Measurements from ENCODE around the gene LRFN2. TPM values are rescaled to one million over a fixed set of nuclear protein-coding genes. Genes with fewer than 3 reads are reported as not detected.

Gene LRFN2
- 6.6 and 7.4 TPM in 2 replicates for total RNA-seq

DNA sequence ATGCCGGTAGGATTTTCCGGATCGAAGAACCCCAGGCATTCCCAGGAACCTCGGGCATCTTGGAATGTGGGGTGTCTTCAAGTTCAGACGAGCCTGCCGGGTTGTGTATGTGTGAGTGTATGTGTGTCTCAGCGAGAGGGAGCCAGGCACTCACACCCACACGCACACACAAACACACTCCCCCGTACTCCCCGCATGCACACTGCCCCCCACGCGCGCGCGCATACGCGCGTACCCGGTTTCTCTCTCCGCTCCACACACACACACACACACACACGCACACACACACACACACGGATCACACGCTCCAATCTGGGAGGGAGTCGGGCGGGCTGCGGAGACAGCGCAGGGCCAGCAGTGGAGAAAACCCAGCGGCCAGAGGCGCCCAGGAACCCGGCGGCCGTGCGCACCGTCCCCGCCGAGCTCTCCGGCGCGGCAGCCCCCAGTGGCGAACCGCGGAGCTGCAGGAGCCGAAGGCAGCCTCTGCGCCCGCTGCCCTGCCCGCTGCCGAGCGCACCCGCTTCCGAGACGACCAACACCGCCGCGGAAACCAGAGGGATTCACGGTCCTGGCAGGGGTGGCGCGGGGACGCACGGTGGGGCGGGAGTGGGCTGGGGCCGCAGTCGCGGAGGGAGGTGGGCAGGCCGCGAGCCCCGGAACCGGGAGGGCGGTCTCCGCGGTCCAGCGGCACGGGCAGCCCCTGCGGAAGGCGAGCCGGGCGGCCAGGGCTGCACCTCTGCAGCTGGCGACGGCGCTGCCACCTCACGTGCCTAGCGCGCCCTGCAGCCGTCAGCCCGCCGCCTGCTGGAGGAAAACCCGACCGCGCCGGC lies at the start of gene LRFN2:
Gene LRFN2 (minus strand): TSS at position 125 of the 830 bp plus-strand sequence.
- intact Hi-C loops (cut with micrococcal nuclease) = loop anchor here (1.0 to 5.0 kb wide), 5 partner anchors 37 to 605 kb away; no protein-coding TSS in a partner anchor

DNA sequence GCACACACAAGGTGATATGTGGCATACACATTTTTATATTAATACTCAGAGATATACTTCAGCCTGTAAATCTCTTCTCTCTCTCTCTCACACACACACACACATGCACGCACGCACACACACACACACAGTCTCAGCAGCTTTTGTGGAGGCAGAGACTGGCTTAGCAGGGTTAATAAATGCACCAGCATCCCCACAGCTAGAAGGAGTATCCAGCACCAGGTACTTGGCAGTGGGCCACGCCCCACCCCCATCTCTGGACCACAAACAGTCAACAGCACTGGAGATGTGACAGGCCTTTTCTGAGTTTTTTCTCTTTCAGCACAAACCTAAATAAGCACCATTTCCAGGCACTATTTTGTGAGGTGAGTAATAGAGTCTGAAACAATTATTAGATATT lies 47.3 kb upstream of the LRFN2 start:
- intact Hi-C loops (cut with micrococcal nuclease) = no loop called here

DNA sequence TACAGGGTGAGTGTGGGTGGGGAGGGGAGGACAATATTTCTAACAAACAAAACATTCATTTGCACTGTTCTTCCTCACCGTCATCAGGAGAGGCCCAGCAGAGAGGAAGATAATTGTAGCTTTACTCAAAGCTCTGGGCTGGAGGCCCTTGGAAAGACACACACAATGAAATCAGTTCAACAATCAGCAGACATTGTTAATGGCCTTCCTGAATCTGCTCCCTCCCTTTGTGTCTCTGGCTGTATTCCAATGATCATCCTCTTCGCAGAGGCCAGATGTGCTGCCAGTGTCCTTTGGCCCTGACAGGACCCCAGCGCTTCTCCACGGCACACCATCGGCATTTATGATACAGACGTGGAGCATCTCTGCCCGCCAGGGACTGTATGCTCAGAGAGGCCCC lies 44.6 kb upstream of the LRFN2 start:
- intact Hi-C loops (cut with micrococcal nuclease) = no loop called here

DNA sequence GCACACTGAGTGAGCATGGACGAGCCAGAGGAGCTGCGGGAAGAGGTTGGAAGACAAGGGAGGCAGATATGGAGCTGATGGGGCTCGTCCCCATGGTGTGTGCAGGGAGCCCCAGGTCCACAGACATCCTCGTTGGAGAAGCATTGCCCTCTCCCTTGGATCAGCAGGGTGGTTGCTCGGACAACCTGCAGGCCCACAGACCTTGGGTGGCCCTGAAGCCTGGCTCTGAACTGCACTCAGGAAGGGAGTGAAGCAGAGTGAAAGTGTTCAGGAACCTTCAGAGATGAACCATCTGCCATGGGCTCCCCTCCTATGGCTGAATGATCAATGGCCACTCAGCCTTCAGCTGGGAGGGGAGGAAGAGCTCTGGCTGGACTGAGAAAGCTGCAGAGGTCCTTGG lies 43.3 kb upstream of the LRFN2 start:
- intact Hi-C loops (cut with micrococcal nuclease) = no loop called here

DNA sequence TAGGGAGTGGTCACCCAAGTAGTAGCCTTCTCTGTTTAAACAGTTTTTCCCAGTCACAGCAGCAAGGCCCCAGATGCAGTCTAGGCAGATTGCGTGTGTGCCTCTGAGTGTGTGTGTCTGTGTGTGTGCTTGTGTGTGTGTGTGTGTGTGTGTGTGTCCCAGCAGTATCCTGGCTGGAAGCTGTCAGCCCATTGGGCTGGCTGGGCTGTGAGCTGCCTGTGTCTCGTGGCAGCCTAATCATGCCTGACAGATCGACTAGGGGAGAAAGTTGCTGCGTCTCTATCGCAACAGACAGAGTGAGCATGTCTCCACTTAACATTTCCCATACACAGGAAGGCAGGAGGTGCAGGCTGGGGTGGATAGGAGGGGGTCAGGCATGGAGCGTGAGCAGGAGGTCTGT lies 42.9 kb upstream of the LRFN2 start:
- intact Hi-C loops (cut with micrococcal nuclease) = no loop called here

DNA sequence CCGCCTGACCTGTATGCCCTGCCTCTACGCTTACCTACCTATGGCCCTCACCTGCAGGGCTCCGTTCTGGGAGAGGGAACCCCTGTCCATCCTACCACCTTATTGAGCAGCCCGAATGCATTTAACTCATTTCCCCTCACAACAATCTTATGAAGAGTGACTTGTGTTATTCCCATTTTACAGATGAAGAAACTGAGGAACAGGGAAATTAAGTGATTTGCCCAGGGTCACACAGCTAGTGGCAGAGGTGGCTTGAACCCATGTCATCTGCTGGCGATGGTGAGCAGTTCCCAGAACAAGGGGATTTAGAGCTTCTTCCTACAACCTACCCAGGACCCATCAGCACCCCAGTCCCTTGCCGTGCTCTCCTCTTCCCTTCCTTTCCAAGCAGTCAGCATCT lies 42.3 kb upstream of the LRFN2 start:
- intact Hi-C loops (cut with micrococcal nuclease) = no loop called here

DNA sequence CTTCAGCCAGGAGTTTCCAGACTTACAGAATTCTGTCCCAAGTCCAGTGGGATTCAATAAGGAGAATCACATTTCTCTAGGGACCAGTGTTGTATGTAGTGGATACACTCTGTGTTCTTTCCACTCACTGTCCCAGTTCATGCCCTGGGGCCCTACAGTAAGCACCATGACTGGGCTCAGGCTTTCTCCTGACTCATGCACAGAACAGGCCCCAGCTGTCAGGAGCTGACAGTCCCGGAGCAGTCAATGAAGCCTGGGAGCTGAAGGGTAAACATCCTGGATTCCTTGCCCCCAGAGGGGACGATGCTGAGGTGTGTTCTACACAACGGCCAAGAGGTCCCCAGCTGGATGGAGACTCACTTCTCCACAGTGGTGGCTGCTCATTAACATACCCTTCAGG lies 40.2 kb upstream of the LRFN2 start:
- intact Hi-C loops (cut with micrococcal nuclease) = no loop called here

DNA sequence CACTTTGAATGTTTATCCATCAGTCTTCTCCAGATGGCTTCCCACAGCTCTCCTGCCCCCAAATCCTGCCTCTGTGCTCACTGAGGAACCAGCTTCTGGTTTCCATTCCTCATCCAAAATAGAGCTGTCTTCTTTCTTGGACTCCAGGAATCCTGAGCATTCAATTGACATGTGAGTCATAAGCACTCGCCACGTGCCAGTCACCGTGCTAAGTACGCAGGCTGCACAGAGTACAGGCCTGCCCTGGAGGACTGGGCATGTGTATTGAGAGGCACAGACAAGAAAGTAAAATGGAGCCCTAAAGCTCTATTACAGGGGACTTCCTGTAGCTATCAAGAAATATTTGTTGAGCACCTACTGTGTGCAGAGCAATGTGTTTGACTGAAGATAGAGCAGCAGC lies 39.7 kb upstream of the LRFN2 start:
- intact Hi-C loops (cut with micrococcal nuclease) = no loop called here

DNA sequence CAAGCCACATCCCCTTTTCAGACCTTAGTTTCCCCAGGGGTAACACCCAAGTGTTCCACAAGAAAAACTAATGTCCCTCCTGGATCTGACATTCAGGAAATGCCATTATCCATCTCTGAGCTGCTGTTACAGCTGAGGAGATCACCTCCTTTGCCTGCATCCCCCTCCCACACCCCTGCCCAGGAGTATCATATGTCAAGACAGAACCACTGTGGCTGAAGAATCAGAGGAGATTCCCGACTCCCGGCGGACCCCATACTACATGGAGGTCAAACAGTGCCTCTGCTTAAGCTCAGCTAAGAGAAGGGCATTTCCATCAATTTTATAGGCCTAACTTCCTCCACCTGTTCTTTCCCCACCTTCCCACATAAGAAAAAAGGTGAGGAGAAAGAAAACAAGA lies 36.8 kb upstream of the LRFN2 start:
- intact Hi-C loops (cut with micrococcal nuclease) = no loop called here

DNA sequence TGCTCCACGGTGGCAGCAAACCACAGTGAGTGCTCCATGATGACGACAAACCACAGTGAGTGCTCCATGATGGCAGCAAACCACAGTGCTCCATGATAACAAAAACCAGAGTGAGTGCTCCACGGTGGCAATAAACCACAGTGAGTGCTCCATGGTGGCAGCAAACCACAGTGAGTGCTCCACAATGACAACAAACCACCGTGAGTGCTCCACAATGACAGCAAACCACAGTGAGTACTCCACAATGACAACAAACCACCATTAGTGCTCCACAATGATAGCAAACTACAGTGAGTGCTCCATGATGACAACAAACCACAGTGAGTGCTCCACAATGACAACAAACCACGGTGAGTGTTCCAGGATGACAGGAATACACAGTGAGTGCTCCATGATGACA lies 36.0 kb upstream of the LRFN2 start:
- intact Hi-C loops (cut with micrococcal nuclease) = no loop called here

DNA sequence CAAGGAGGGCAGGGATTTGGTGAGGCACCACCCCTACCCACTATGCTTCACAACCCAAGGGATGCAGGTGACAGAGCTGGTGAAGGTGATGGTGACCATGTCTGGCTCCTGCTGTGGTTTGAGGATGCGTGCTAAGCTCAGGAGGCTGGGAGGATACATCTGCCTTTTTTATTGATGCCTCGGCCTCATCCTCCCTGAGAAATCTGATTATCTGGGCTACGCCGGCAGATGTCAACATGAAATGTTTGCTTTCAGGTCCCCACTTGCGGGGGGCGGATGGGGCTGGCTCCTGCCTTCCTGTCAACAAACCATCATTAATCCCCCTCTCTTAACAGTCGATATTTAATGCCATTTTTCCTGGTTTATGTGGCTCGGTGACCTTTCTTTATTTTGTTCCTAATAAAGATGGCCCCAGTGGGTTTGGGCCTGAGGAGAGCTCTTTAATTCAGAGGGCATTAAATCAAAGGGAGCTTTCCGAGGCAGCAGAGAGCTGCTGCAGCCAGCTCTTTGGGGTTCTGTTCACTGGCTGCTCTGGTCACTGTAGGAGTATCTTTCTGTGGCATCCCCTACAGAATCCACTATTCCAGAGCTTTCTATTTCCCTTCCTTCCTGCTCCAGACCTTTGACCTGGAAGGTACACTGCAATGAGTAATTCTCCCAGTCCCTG lies 33.5 kb upstream of the LRFN2 start:
- intact Hi-C loops (cut with micrococcal nuclease) = no loop called here

DNA sequence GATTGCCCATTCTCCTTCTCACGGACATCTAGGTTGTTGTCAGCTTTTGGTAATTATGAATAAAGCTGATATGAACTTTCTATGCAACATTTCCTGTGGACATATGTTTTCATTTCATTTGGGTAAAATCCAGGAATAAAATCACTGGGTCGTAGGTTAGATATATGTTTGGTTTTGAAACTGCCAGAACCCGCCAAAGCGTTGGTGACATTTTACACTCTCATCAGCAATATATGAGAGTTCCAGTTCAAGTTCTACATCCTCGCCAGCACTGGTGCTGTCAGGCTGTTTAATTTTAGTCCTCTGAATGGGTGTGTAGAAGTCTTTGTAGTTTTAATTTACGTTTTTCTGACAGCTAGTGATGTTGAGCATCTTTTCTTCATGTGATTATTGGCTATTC lies 27.5 kb upstream of the LRFN2 start:
- intact Hi-C loops (cut with micrococcal nuclease) = no loop called here

DNA sequence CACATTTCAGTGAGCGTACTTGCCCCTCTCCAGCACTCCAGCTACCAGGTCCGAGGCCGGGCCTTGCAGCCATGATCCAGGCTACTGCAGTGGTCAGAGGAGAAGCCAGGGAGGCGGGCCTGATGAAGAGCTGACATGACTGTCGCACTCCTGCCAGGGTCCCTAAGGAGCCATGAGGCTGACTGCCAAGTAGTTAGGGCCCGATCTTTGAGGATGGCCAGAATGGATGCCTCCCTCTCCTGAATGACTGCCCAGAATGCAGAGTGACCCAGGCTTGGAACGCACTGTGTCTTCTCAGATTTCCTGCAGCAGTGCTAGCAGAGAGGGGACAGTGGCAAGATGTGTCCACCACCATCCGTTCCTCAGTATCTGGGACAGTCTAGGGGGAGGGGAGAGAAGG lies 24.7 kb upstream of the LRFN2 start:
- intact Hi-C loops (cut with micrococcal nuclease) = no loop called here

DNA sequence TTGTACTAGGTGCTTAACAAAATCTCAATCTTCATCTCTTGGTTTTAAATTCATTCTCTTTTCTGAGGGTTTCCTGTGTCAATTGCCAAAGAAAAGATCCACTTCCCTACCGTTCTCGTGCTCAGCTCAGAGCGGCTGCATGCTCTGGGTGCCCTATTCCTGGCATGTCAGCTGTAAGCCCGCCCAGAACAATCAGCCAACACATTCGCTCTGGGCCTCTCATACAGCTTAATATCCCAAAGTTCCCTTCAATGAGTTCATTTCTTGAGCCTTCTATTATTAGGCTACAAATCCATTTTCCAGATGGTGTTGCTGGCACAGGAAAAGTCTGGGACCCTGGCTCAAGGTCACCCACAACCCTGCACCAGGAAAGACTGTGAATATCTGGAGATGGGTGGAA lies 24.3 kb upstream of the LRFN2 start:
- intact Hi-C loops (cut with micrococcal nuclease) = no loop called here

DNA sequence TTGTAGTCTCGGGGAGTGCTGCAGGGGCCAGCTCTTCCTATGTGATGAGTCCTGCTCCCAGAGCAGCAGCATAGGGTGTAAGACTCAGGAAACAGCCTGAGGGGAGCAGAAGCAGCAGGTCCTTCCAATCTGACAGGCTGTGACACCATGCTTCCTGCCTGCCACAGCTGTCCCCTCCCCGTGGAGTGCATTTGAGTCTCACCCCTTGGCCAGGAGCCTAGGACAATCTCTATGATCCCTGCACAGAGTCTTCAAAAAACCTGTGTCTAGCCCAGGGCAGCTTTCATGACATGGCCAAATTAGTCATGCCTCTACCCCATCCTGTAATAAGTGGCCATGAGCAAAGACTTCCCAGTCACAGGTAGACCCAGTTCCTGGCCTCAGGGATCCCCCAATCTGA lies 23.1 kb upstream of the LRFN2 start:
- intact Hi-C loops (cut with micrococcal nuclease) = no loop called here

DNA sequence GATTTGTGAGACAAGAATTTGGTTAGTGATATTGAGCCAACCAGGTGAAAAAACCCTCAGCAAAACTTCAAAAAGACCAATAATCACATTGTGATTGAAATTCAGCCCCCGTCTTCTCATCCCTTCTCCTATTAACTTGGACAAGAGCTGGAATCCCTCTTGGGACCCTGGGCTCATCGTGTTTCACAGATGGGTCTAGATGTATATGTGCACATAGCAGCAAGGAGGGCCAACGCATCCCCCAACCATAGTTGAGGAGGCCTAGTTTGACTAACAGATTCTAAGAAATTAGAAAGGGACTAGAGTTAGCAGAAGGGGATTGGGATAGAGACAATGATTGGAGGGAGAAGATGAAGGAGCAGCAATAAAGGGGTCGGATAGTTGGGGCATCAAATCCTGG lies 19.8 kb upstream of the LRFN2 start:
- intact Hi-C loops (cut with micrococcal nuclease) = no loop called here

DNA sequence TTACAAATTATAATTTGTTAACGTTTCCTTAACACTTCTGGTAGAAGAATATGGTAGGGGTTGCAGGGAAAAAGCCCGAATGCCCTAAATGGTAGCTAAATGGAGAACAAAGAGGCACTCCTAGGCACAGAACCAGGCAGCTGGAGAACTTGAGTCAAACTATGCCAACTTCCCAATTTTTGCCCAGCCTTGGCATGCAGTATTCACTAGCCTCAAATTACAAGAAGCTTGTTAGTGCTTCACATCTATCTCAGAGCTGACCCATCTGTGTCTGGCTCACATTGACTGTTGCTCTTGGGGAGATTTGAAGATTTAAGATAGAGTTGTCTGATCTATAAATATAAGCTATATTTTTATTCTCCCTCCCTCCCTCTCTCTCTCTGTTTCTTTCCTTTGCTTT lies 19.4 kb upstream of the LRFN2 start:
- intact Hi-C loops (cut with micrococcal nuclease) = no loop called here

DNA sequence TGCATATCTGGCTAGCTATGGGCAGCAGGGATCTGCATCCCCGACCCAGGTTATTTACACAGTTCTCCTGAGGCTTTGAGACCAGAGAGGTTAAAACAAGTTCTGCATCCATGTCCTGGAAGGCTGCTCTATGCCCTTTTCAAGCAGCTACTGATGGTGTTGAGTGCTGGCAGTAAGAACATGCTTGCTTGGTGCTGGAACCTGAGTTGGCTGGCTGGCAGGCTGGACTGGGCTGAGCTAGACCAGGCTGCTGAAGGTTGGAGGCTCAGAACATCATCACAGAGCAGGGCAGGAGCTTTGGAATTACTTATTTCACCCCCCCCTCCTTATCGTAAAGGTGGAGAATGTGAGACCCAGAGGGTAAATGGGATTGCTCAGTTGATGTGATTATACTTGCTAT lies 16.9 kb upstream of the LRFN2 start:
- intact Hi-C loops (cut with micrococcal nuclease) = no loop called here

DNA sequence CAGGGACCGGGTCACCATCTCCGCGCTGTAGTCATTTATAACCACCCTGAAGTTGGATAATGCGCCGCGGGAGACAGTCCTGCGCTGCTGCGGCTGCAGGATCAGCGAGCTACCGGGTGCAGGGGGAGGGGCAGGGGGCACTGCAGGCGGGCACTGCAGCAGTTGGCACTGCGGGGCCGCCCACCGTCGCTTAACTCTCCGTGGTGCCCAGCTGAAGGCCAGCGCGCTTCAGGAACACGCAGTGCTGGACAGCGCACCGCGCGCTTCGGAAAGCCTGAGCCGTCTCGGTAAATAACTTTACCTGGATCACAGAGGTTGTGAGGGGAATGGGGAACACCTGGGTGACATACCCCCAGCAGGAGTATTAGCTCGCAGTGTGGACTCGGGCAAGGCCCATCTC lies 12.4 kb upstream of the LRFN2 start:
- intact Hi-C loops (cut with micrococcal nuclease) = no loop called here

DNA sequence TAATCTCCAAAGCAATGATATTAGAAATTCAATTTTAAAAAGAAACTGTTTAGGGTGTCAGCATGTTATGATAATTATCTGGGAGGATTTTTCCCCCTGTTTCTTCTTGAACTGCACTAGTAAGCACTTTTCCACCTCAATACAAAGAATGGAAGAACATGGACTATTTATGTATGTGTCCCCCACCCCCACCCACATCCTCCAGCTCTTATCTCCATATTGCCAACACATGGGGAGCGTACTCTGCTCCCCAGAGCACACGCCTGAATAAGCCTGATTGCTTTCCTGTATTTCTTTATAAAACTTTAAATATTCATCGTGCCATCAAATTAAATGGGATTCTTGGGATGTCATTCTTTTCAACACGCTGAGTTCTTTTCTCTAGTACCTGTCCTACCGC lies 11.4 kb upstream of the LRFN2 start:
- intact Hi-C loops (cut with micrococcal nuclease) = no loop called here

DNA sequence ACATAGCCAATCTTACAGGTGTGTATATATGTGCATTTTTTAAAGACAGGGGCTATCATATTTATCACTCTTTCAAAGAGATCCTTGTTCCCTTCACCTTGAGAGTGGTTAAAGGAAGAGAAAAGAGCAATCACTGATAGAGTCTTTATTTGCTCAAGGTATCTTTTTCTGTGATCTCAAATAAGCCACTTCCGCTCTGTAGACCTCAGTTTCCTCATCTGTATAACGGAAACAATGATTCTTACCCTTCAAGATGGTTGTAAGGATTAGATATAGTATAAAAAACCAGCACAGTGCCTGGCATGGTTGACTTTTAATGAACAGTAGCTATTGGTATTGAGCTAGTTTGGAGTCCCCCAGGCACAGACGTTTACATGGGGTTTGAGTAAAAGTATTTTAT lies 10.1 kb upstream of the LRFN2 start:
- intact Hi-C loops (cut with micrococcal nuclease) = no loop called here

DNA sequence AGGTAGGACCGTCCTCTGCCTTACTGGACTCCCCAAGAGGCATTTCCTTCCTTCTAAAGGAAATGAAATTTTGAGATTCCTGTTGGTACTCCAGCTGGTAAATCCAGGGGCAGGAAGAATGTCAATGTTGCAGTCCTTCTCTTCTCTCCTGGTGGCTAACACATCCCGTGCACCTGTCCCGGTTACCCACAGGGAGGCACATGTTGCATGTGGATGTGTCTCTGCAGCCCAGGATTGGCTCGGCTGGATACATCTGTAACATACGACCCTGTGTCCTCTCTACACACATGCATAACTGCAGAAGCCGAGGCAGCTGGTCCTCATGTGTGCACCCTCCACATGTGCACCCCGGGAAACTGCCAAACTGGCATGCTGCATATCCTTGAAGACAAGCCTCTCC lies 1.3 kb upstream of the LRFN2 start:
- intact Hi-C loops (cut with micrococcal nuclease) = loop anchor here (5.0 kb wide), 2 partner anchors 201 to 439 kb away; no protein-coding TSS in a partner anchor

DNA sequence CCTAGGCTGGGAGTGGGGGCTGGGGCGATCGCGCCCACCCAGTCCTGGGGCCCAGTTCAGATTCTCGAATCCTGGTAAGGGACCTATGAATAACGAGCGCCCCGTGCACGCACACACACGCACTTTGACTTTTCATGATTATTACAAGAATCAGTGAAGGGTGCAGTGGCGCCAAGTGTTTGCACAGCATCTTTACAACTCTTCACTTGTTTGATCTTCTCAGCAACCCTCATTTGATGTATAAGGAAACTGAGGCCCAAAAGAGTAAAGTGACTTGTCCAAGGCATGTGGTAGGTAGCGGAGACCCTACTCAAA lies 863 bp upstream of the LRFN2 start:
- intact Hi-C loops (cut with micrococcal nuclease) = loop anchor here (5.0 kb wide), 2 partner anchors 201 to 439 kb away; no protein-coding TSS in a partner anchor

Data from T-helper 1 cell treated with Interleukin-12 subunit alpha and Interleukin-12 subunit beta and Interleukin-4 antibody, amounts not matched to agents 30 ng/mL and 1 ng/mL, for 36 hours (primary cell).